ENCODE measurements around the gene EIF3D. TPM values are rescaled to one million over a fixed set of nuclear protein-coding genes. Genes with fewer than 3 reads are reported as not detected.

The EIF3D gene
- total RNA-seq, 1 experiment from 2014 or later, result 306 TPM

- intact Hi-C loops (cut with micrococcal nuclease), result no loop called here
- ATAC-seq, result no peak
- ChIA-PET RAD21 (ENCODE audit: low non-redundant PET in 1 of 2, low total read pairs in 2 of 2, uncharacterized antibody in 2 of 2, unreplicated experiment in 2 of 2) (no interaction called here), POLR2A (interaction anchor here (1.0 kb wide), 1 partner anchor 17 kb away, joined by 3 read pairs; the partner anchor contains the start of gene EIF3D), CTCF (interaction anchor here (1.2 to 1.6 kb wide), 2 partner anchors 10 to 263 kb away, joined by 3 to 4 read pairs; partner anchors contain the start of gene IFT27)
- Histone ChIP-seq H2AFZ (ENCODE audit: low read depth, low read length, poor library complexity, severe bottlenecking) (no peak overlapping the region), H3K9me2 (ENCODE audit: insufficient read depth) (no peaks in the 10 kb centered on the region), H3K9me3 (ENCODE audit: control insufficient read depth in 1 of 2, insufficient read depth in 1 of 2, low read depth in 1 of 2, low read length in 2 of 2) (no peaks in the 10 kb centered on the region), H3K79me2 (ENCODE audit: insufficient read depth, low read length) (peaks cover 27% of the 10 kb centered on the region; the same call in 1 of the 2 replicates), H3K27me3 (ENCODE audit: insufficient read depth, low read length) (no peaks in the 10 kb centered on the region), H3K36me3 (ENCODE audit: control insufficient read depth in 1 of 2, insufficient read depth in 2 of 2, low read length in 2 of 2) (peaks cover 56 to 64% of the 10 kb centered on the region in 2 experiments), H4K20me1 (ENCODE audit: insufficient read depth) (0 out of 2 replicates have a peak, but pooled peaks cover 4% of the 10 kb centered on the region), H3K9ac (ENCODE audit: low read length) (no peak overlapping the region), H3K27ac (ENCODE audit: low read depth, low read length) (no peak overlapping the region), H3K4me1 (ENCODE audit: control insufficient read depth in 1 of 2, insufficient read depth in 2 of 2, low read length in 2 of 2) (peaks cover under 1 to 3% of the 10 kb centered on the region in 2 experiments; a peak in 3 of 4 replicates), H3K4me3 (replicated peaks in 1 of 2; ENCODE audit: low read depth in 1 of 2, low read length in 2 of 2) (no peak overlapping the region), H3K4me2 (ENCODE audit: low read length) (no peak overlapping the region)
- BruUV-seq (replicated peaks), result no TSS peak
- DNase-seq (ENCODE audit: low read depth, low spot score), result no peak
- TF ChIP-seq SIN3A (IDR thresholded peaks at IDR 0.05; ENCODE audit: low read depth), result no peak
- TF ChIP-seq ZFX (IDR thresholded peaks at IDR 0.05), result no peak
- no peak for TF ChIP-seq SRF (IDR thresholded peaks at IDR 0.05; ENCODE audit: low read depth)
- no peak for TF ChIP-seq POLR2AphosphoS5 (IDR thresholded peaks at IDR 0.05; ENCODE audit: low read depth, low read length)
- TF ChIP-seq, protein P1, sequence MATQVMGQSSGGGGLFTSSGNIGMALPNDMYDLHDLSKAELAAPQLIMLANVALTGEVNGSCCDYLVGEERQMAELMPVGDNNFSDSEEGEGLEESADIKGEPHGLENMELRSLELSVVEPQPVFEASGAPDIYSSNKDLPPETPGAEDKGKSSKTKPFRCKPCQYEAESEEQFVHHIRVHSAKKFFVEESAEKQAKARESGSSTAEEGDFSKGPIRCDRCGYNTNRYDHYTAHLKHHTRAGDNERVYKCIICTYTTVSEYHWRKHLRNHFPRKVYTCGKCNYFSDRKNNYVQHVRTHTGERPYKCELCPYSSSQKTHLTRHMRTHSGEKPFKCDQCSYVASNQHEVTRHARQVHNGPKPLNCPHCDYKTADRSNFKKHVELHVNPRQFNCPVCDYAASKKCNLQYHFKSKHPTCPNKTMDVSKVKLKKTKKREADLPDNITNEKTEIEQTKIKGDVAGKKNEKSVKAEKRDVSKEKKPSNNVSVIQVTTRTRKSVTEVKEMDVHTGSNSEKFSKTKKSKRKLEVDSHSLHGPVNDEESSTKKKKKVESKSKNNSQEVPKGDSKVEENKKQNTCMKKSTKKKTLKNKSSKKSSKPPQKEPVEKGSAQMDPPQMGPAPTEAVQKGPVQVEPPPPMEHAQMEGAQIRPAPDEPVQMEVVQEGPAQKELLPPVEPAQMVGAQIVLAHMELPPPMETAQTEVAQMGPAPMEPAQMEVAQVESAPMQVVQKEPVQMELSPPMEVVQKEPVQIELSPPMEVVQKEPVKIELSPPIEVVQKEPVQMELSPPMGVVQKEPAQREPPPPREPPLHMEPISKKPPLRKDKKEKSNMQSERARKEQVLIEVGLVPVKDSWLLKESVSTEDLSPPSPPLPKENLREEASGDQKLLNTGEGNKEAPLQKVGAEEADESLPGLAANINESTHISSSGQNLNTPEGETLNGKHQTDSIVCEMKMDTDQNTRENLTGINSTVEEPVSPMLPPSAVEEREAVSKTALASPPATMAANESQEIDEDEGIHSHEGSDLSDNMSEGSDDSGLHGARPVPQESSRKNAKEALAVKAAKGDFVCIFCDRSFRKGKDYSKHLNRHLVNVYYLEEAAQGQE (IDR thresholded peaks at IDR 0.05; ENCODE audit: low read depth), result no peak
- no peak for TF ChIP-seq ZNF274 (IDR thresholded peaks at IDR 0.05; ENCODE audit: low read depth, low read length)
- TF ChIP-seq, protein P2, sequence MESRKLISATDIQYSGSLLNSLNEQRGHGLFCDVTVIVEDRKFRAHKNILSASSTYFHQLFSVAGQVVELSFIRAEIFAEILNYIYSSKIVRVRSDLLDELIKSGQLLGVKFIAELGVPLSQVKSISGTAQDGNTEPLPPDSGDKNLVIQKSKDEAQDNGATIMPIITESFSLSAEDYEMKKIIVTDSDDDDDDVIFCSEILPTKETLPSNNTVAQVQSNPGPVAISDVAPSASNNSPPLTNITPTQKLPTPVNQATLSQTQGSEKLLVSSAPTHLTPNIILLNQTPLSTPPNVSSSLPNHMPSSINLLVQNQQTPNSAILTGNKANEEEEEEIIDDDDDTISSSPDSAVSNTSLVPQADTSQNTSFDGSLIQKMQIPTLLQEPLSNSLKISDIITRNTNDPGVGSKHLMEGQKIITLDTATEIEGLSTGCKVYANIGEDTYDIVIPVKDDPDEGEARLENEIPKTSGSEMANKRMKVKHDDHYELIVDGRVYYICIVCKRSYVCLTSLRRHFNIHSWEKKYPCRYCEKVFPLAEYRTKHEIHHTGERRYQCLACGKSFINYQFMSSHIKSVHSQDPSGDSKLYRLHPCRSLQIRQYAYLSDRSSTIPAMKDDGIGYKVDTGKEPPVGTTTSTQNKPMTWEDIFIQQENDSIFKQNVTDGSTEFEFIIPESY (IDR thresholded peaks at IDR 0.05; ENCODE audit: extremely low read depth, insufficient replicate concordance, low read length), result no peak
- no peak for TF ChIP-seq EZH2phosphoT487 (IDR thresholded peaks at IDR 0.05; ENCODE audit: borderline replicate concordance)
- TF ChIP-seq, protein P3, sequence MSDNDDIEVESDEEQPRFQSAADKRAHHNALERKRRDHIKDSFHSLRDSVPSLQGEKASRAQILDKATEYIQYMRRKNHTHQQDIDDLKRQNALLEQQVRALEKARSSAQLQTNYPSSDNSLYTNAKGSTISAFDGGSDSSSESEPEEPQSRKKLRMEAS (IDR thresholded peaks at IDR 0.05), result no peak
Measured at GRCh38 chr22:36512333-36512732, 16.6 kb downstream of the EIF3D start.

Measured in HCT116 (cell line).